Cardiac fibroblast (primary cell): ENCODE results near the gene USP47.

Experiments used
- DNase-seq, 2 donors: peaks; one replicate each; pipeline versions ENCODE4 v3.0.0 to v3.0.0-alpha.2; 2010; ENCODE audit warnings: low read depth in 2 of 2
- H3K4me3 ChIP-seq, 2 donors: replicated peaks in 1 of 2; 1 replicate in 1 of 2; 2 replicates in 1 of 2; pipeline ENCODE4 v1.5.1; 2011; ENCODE audit warnings: low read depth in 2 of 2, low read length in 2 of 2, mild to moderate bottlenecking in 2 of 2, moderate library complexity in 1 of 2
- CTCF ChIP-seq: IDR thresholded peaks from one replicate; pipeline ENCODE4 v1.5.1; 2011; ENCODE audit warnings: low read depth, mild to moderate bottlenecking, low read length, inconsistent platforms

The USP47 gene

GRCh38 chr11:11983427-11983826 lies 141.7 kb downstream of the USP47 start:
- H3K4me3 ChIP-seq: no peak overlapping the region
- no peak for DNase-seq
- TF ChIP-seq CTCF: no peak

DNA sequence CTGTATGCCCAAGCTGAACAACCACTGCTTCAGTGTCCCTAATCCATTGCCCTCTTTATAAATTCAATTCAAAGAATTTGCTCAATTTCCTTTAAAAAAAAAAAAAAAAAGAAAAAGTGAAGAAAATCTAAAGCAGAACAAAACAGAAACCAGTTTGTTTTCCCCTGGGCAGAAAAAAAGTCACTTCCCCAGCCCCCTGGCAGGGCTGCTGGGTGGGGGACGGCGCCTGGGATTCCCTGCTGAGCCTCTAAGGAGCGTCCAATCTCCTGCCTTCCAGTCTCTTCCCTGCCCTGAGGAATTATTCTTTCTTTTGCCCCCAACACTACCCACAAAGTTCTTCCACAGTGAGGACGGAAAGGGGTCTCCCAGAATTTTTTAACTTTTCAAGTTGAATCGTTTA lies 142.8 kb downstream of the USP47 start:
- no peak for TF ChIP-seq CTCF
- H3K4me3 ChIP-seq: no peak overlapping the region
- no peak for DNase-seq

GRCh38 chr11:11985016-11985715 lies 143.4 kb downstream of the USP47 start:
- H3K4me3 ChIP-seq: no peak overlapping the region
- no peak for TF ChIP-seq CTCF
- peak; percentile 63 to 80 for DNase-seq

DNA sequence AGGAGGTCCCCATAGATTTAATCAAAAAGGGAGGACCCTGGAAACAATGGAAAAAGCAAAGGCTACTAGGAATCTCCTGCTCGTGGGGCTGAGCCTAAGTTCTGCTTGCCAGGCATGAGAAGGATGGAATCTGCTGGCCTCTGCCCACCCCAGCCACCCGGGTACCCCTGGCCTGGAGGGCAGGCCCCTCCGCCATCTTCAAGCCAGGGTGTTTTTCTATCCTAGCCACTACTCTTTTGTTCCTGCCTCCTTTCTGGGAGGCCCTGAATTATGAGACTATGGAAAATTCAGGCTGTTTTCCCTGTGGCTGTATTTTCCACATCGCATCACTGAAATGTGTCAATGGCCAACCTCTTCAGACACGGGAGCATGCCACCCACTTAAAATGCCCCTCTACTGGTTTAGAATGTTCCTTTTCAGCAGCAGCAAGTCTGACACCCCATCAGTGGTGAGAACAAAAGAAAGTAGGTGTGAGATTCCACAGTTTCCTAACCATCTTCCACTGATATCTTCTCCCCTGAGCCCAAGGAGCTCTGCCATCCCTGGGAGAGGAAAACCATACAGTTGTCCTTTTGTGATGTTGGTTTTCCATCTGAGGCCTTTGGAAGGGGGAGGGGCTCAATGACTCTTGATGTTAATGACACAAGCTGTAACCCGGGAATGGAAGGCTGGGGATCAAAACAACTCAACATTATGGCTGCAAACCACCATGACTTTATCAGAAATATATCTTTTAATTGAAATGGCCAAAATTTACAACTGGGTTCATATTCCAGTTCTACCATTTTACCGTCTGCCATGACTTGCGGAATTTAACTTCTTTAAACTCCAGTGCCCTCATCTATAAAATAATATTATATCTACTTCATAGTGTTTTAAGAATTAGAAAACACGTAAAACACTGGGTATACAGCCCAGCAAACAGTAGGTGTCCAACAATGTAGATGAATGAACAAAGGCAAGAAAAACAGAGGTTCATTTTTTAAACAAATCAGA lies 144.5 kb downstream of the USP47 start:
- TF ChIP-seq CTCF: no peak
- DNase-seq: no peak
- H3K4me3 ChIP-seq: no peak overlapping the region

- TF ChIP-seq CTCF: peak; percentile 52
- DNase-seq: peak; percentile 55 to 64
- no peak overlapping the region for H3K4me3 ChIP-seq
These were observed 145.8 kb downstream of the USP47 start for GRCh38 chr11:11987503-11988022.

DNA sequence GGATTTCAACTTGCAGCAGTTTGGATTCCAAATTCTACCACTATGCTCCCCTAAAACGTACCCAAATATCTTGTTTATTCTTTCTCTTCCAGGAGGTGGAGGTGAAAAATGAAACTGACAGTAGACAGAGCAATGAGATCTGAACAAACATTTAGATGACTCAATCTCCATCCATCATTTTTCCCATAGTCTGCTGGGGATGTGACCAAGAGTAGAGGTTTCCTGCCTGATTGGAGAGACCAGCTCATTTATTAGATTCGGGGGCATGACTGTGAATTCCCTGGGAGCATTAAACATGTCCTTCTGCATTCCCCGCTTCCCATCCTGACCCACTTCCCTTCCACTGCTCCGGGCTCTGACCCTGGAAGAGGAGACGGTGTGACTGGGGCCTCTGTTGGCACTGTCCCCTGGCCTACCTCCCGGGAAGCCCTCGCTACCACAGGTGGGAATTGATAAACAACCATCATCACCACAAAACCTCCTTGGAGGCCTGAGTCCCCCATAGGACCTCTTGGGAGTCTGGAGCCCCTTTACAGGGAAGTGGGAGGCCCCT lies 146.4 kb downstream of the USP47 start:
- DNase-seq: peak; percentile 26 to 52
- no peak for TF ChIP-seq CTCF
- H3K4me3 ChIP-seq: no peak overlapping the region
